Body of pancreas (tissue), 4 donors: ENCODE results near the gene VGLL4. TPM values are rescaled to one million over a fixed set of nuclear protein-coding genes. Genes with fewer than 3 reads are reported as not detected.
"Not testable (repeated sequence)": the region's sequence is repeated elsewhere in the genome, so short reads cannot be mapped to it uniquely, and the experiment has no call there.

ENCODE experiments used
- ATAC-seq: fragments of 150-250 bp; one replicate; pipeline ENCODE4 v1.9.1; 2016
- DNase-seq, 4 donors: peaks; one replicate each; pipeline ENCODE4 v3.0.0-alpha.2; 2019
- H3K27ac ChIP-seq, 4 donors: fragments of 200-600 bp; sonication (generic); 1 replicate in 3 of 4; 2 replicates in 1 of 4; pipeline versions ENCODE4 v1.5.1 to v1.6.1; 2016 to 2019; ENCODE audit warnings: mild to moderate bottlenecking in 1 of 4, mixed read lengths in 1 of 4, moderate library complexity in 1 of 4
- H3K27me3 ChIP-seq, 2 donors: fragments of 200-600 bp; sonication (generic); one replicate each; pipeline ENCODE4 v1.6.0; 2016; ENCODE audit warnings: mild to moderate bottlenecking in 1 of 2
- H3K36me3 ChIP-seq, 2 donors: fragments of 200-600 bp; sonication (generic); replicated peaks in 1 of 2; 2 replicates each; pipeline ENCODE4 v1.5.1; 2016; ENCODE audit warnings: low read depth in 2 of 2; ENCODE audit not compliant: insufficient read depth in 1 of 2
- H3K4me1 ChIP-seq: fragments of 200-600 bp; sonication (generic); one replicate; pipeline ENCODE4 v1.6.0; 2016
- H3K4me3 ChIP-seq, 2 donors: fragments of 200-600 bp; sonication (generic); 1 replicate in 1 of 2; 2 replicates in 1 of 2; pipeline ENCODE4 v1.5.1; 2016 to 2019
- H3K9me3 ChIP-seq, 3 donors: fragments of 200-600 bp; sonication (generic); 1 replicate in 2 of 3; 2 replicates in 1 of 3; pipeline ENCODE4 v1.5.1; 2016
- CTCF ChIP-seq, 7 experiments: fragments of 450-650 bp in 4 of 7; fragments of 200-600 bp in 3 of 7; sonication (generic) in 3 of 7; IDR thresholded peaks; one replicate each; pipeline ENCODE4 v1.5.1; 2016 to 2019; ENCODE audit warnings: antibody characterized with exemption in 7 of 7
- POLR2A ChIP-seq, 3 donors: fragments of 450-650 bp; IDR thresholded peaks; one replicate each; pipeline ENCODE4 v1.6.1; 2016; ENCODE audit warnings: antibody characterized with exemption in 3 of 3, mild to moderate bottlenecking in 2 of 3
- WGBS, 2 donors: methylation state at CpG; one replicate each; pipeline ENCODE4 v1.1.5; 2017; 5-methylcytosine and 5-hydroxymethylcytosine counted together
- intact Hi-C: fragments of 100-400 bp; cut with DNase I; formaldehyde crosslinking; loops from one replicate; pipeline ENCODE4 v1.15.1; 2023
- total RNA-seq, 2 donors: library from RNA; depleted of rRNA; stranded (reverse); fragments of >200 nt; gene quantifications; one replicate each; pipeline ENCODE4 v1.1.0, GENCODE V29; 2016

VGLL4 gene
- total RNA-seq, 2 donors from 2014 or later: 66.4 to 91.0 TPM

GRCh38 chr3:11534011-11534792, 109.5 kb downstream of the VGLL4 start:
- 81 to 91% methylated on average over 18 to 21 of the region's 21 CpGs for WGBS, 2 donors
- Histone ChIP-seq H3K36me3 (no peaks in the 10 kb centered on the region), H3K27ac (no peak overlapping the region), H3K4me1 (no peaks in the 10 kb centered on the region), H3K4me3 (no peak overlapping the region), H3K9me3 (no peaks in the 10 kb centered on the region), H3K27me3 (no peaks in the 10 kb centered on the region)
- TF ChIP-seq CTCF (IDR thresholded peaks at IDR 0.05): no peak
- TF ChIP-seq POLR2A (IDR thresholded peaks at IDR 0.05): no peak
- intact Hi-C loops: no loop called here
- no peak for ATAC-seq
- DNase-seq: peak; percentile 28 to 75 (median 60)

DNA sequence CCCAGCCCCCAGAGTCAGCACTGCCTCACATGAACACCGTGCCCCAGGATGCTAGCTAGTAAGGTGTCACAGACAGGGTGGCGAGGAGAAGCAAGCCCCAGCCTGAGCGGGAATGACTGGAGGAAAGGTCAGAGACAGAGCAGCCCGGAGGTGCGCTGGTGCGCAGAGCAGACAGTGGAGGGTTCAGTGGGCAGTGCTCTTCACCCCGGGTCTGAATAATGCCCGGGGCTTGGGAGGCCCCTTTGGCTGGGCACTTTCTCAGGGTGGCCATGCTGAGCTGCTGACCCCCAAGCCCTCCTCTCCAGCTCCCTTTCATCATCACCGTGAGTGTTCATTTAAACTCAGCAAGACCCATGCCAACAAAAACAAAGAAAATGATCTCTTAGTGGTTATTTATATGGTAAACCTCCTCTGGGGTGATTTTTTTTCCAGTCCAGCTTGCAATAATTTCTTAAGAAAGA, 110.8 kb downstream of the VGLL4 start:
- Histone ChIP-seq H3K4me1 (no peaks in the 10 kb centered on the region), H3K36me3 (no peaks in the 10 kb centered on the region)
- DNase-seq: no peak

GRCh38 chr3:11530153-11530721, 113.5 kb downstream of the VGLL4 start:
- H3K27ac ChIP-seq: no peak overlapping the region

More for the DNA sequence above, 110.8 kb downstream of the VGLL4 start:
- no peak overlapping the region for H3K4me3 ChIP-seq
- H3K9me3 ChIP-seq: no peaks in the 10 kb centered on the region
- TF ChIP-seq POLR2A (IDR thresholded peaks at IDR 0.05) (no peak), CTCF (IDR thresholded peaks at IDR 0.05) (no peak)
- no peak overlapping the region for H3K27ac ChIP-seq
- intact Hi-C loops: no loop called here
- ATAC-seq: no peak
- no peaks in the 10 kb centered on the region for H3K27me3 ChIP-seq
- 87 to 89% methylated on average over 9 of the region's 9 CpGs for WGBS, 2 donors

GRCh38 chr3:11529281-11529680, 114.4 kb downstream of the VGLL4 start:
- DNase-seq: no peak
- WGBS, 2 donors: 56 to 65% methylated on average over 4 of the region's 4 CpGs
- H3K4me1 ChIP-seq: no peaks in the 10 kb centered on the region

More at GRCh38 chr3:11530153-11530721, 113.5 kb downstream of the VGLL4 start:
- Histone ChIP-seq H3K4me1 (no peaks in the 10 kb centered on the region), H3K9me3 (no peaks in the 10 kb centered on the region), H3K27me3 (no peaks in the 10 kb centered on the region), H3K4me3 (no peak overlapping the region), H3K36me3 (no peaks in the 10 kb centered on the region)
- ATAC-seq (no peak), DNase-seq (no peak)
- 86 to 96% methylated on average over 11 of the region's 11 CpGs for WGBS, 2 donors
- intact Hi-C loops: no loop called here
- TF ChIP-seq CTCF (IDR thresholded peaks at IDR 0.05) (no peak), POLR2A (IDR thresholded peaks at IDR 0.05) (no peak)

GRCh38 chr3:11526121-11526520, 117.6 kb downstream of the VGLL4 start:
- WGBS, 2 donors: 93 to 96% methylated on average over 5 of the region's 5 CpGs
- ATAC-seq, H3K9me3 ChIP-seq, H3K27ac ChIP-seq, H3K4me3 ChIP-seq, DNase-seq, H3K27me3 ChIP-seq, intact Hi-C loops, H3K36me3 ChIP-seq, H3K4me1 ChIP-seq: not testable (repeated sequence)

More at GRCh38 chr3:11529281-11529680, 114.4 kb downstream of the VGLL4 start:
- Histone ChIP-seq H3K4me3 (no peak overlapping the region), H3K9me3 (no peaks in the 10 kb centered on the region), H3K36me3 (no peaks in the 10 kb centered on the region), H3K27ac (no peak overlapping the region), H3K27me3 (no peaks in the 10 kb centered on the region)
- TF ChIP-seq POLR2A (IDR thresholded peaks at IDR 0.05): no peak
- TF ChIP-seq CTCF (IDR thresholded peaks at IDR 0.05): no peak
- no peak for ATAC-seq
- intact Hi-C loops: no loop called here
